ENCODE measurements around the gene LYZL2.

- TF ChIP-seq POLR2A (IDR thresholded peaks at IDR 0.05; ENCODE audit: low read depth, low read length), result no peak
- no peak for TF ChIP-seq POLR2AphosphoS5 (IDR thresholded peaks at IDR 0.05; ENCODE audit: low read depth, low read length)
- no peak for TF ChIP-seq TAF1 (IDR thresholded peaks at IDR 0.05; ENCODE audit: low read depth, low read length)
- TF ChIP-seq POU2F2 (IDR thresholded peaks at IDR 0.05; ENCODE audit: low read depth, low read length), result no peak
Observed at GRCh38 chr10:30639946-30640786, 10.6 kb upstream of the LYZL2 start.

Measured in GM12891 (cell line).